ENCODE data around the gene HAPSTR1.
A peak's percentile ranks its signal among the peaks of the same experiment; 100 is the strongest.

The HAPSTR1 gene

GRCh38 chr16:9119795-9120194, 28.4 kb downstream of the HAPSTR1 start:
- H3K4me3 ChIP-seq (replicated peaks; ENCODE audit: low read depth, low read length): no peak overlapping the region
- DNase-seq (ENCODE audit: low read depth): peak; percentile 95

GRCh38 chr16:9122342-9122741, 30.9 kb downstream of the HAPSTR1 start:
- no peak overlapping the region for H3K4me3 ChIP-seq (replicated peaks; ENCODE audit: low read depth, low read length)
- TF ChIP-seq CTCF (IDR thresholded peaks at IDR 0.05; ENCODE audit: low read length, missing control alignments): no peak
- DNase-seq (ENCODE audit: low read depth): no peak

More at GRCh38 chr16:9119795-9120194, 28.4 kb downstream of the HAPSTR1 start:
- TF ChIP-seq CTCF (IDR thresholded peaks at IDR 0.05; ENCODE audit: low read length, missing control alignments): peak; percentile 17

DNA sequence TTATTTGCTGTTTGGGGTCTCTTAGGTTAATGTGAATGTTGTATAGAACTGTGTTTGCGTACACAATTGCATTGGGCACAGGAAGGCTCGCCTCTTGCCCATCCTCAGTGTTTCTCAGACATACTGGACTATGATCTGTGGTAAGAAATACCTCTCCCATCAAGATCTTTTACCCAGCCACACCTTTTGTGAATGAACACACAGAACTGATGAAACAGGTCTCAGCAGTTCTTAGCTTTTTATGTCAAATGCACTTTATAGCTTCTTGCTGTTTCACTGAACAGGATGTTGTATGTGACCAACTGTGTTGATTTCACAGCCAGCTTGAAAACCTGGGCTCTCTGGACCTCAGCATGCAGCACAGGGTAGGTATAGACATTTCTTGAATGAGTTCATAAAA, 31.5 kb downstream of the HAPSTR1 start:
- no peak for DNase-seq (ENCODE audit: low read depth)
- H3K4me3 ChIP-seq (replicated peaks; ENCODE audit: low read depth, low read length): no peak overlapping the region
- no peak for TF ChIP-seq CTCF (IDR thresholded peaks at IDR 0.05; ENCODE audit: low read length, missing control alignments)

DNA sequence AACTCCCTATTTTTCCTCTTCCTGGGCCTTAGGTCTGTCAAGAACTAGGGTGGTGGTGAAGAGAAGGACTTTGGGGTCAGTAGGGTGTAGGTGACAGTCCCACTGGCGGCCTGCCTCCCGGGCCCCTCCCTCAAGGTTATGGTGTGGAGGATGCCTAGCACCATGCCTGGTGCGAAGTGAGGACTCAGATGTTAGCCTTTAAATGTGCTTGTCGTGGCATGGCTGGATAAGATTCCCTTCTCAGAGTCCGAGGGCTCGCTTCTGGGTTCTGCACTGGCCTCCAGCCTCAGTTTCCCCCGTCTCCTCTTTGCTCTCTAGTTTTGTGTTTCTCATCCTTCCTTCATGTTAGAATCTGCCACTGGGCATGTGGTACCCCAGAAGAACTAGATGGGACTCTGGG, 32.0 kb downstream of the HAPSTR1 start:
- DNase-seq (ENCODE audit: low read depth): no peak
- TF ChIP-seq CTCF (IDR thresholded peaks at IDR 0.05; ENCODE audit: low read length, missing control alignments): no peak
- no peak overlapping the region for H3K4me3 ChIP-seq (replicated peaks; ENCODE audit: low read depth, low read length)

DNA sequence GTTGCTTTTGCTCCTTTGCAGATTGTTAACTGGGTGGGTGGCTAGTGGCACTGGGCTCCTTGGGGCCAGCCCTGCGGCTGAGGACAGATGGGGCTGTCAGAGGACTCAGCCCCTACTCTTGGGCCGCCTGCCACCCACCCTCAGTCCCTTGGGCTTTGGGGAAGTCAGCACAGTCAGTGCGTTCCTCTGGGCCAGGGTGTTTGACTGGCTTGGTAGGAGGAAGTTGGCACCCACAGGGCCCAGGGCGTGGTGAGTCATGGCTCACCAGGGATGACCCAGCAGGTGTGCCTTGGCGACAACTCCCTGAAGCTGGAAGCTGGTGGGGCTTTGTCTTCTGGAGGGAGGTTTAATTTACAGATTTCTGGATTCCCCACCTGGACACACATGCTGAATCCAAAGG, 32.4 kb downstream of the HAPSTR1 start:
- no peak overlapping the region for H3K4me3 ChIP-seq (replicated peaks; ENCODE audit: low read depth, low read length)
- TF ChIP-seq CTCF (IDR thresholded peaks at IDR 0.05; ENCODE audit: low read length, missing control alignments): no peak
- no peak for DNase-seq (ENCODE audit: low read depth)

DNA sequence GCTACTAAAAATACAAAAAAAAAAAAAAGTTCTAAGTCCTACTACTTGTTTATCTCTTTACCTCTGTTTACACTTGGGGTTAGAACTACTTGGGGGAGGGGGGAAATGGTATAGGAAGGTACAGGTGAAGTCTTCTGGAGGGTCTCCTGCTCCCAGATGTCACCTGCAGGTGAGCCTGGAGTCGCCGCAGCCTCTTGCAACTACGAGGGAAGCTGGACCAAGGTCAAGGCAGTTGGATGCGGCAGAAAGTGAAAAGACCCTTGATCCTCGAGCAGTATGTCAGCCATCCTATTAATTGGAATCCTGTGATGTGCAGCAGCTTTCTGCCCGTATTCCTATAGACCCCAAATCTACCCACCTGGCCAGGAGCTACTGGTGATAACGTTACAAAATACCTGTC, 33.0 kb downstream of the HAPSTR1 start:
- H3K4me3 ChIP-seq (replicated peaks; ENCODE audit: low read depth, low read length): no peak overlapping the region
- no peak for TF ChIP-seq CTCF (IDR thresholded peaks at IDR 0.05; ENCODE audit: low read length, missing control alignments)
- no peak for DNase-seq (ENCODE audit: low read depth)

- no peak for TF ChIP-seq CTCF (IDR thresholded peaks at IDR 0.05; ENCODE audit: low read length, missing control alignments)
- H3K4me3 ChIP-seq (replicated peaks; ENCODE audit: low read depth, low read length): no peak overlapping the region
- DNase-seq (ENCODE audit: low read depth): no peak
Observed at GRCh38 chr16:9124908-9125584, 33.6 kb downstream of the HAPSTR1 start.
